ENCODE results near the gene USP54.

GRCh38 chr10:73537709-73538108 is 53.4 kb downstream of the USP54 start:
- TF ChIP-seq CTCF (IDR thresholded peaks at IDR 0.05; ENCODE audit: poor library complexity, severe bottlenecking) (no peak), SMC3 (conservative IDR thresholded peaks at IDR 0.05; ENCODE audit: poor library complexity) (no peak), EZH2 (IDR thresholded peaks at IDR 0.05; ENCODE audit: borderline replicate concordance, insufficient read depth, low read length, poor library complexity, severe bottlenecking) (no peak), MXI1 (conservative IDR thresholded peaks at IDR 0.05; ENCODE audit: poor library complexity, severe bottlenecking) (no peak), TAF1 (IDR thresholded peaks at IDR 0.05; ENCODE audit: low read depth) (no peak), POLR2AphosphoS5 (IDR thresholded peaks at IDR 0.05) (no peak)

Data from neural cell (in vitro differentiated cells).